ENCODE data around the gene BTF3L4.
"Not testable (repeated sequence)": the region's sequence is repeated elsewhere in the genome, so short reads cannot be mapped to it uniquely, and the experiment has no call there.

The BTF3L4 gene

GRCh38 chr1:52056163-52056936 lies at the start of gene BTF3L4:
TSS of gene BTF3L4 (plus strand) at chr1:52056295. CDS start at chr1:52059848, 3,553 bp downstream.
- Histone ChIP-seq H3K9me3 (ENCODE audit: control insufficient read depth, insufficient read depth, low read length) (no peaks in the 10 kb centered on the region), H3K9ac (ENCODE audit: low read depth, low read length) (peak within 1 kb of the TSS; percentile 94), H3K36me3 (ENCODE audit: insufficient read depth, low read length) (peaks cover 11% of the 10 kb centered on the region), H3K4me1 (ENCODE audit: insufficient read depth, low read length) (0 out of 2 replicates have a peak, but pooled peaks cover 11% of the 10 kb centered on the region)

GRCh38 chr1:52007215-52008002 lies 48.7 kb upstream of the BTF3L4 start:
- Histone ChIP-seq H3K9me3 (ENCODE audit: control insufficient read depth, insufficient read depth, low read length) (no peaks in the 10 kb centered on the region; the same call in 1 of the 2 replicates), H3K9ac (ENCODE audit: low read depth, low read length) (peak overlapping the region; percentile 49), H3K4me1 (ENCODE audit: insufficient read depth, low read length) (peaks cover 20% of the 10 kb centered on the region), H3K36me3 (ENCODE audit: insufficient read depth, low read length) (no peaks in the 10 kb centered on the region)

- H3K9ac ChIP-seq (ENCODE audit: low read depth, low read length): no peak overlapping the region; the same call in 1 of the 2 replicates
- no peaks in the 10 kb centered on the region for H3K36me3 ChIP-seq (ENCODE audit: insufficient read depth, low read length)
- no peaks in the 10 kb centered on the region; the same call in 1 of the 2 replicates for H3K9me3 ChIP-seq (ENCODE audit: control insufficient read depth, insufficient read depth, low read length)
- peaks cover 20% of the 10 kb centered on the region for H3K4me1 ChIP-seq (ENCODE audit: insufficient read depth, low read length)
These were observed 47.9 kb upstream of the BTF3L4 start for GRCh38 chr1:52008071-52008809.

- Histone ChIP-seq H3K4me1 (ENCODE audit: insufficient read depth, low read length) (no peaks in the 10 kb centered on the region), H3K9ac (ENCODE audit: low read depth, low read length) (no peak overlapping the region), H3K36me3 (ENCODE audit: insufficient read depth, low read length) (peaks cover 12% of the 10 kb centered on the region; the same call in 1 of the 2 replicates), H3K9me3 (ENCODE audit: control insufficient read depth, insufficient read depth, low read length) (no peaks in the 10 kb centered on the region)
These were observed 34.0 kb upstream of the BTF3L4 start for GRCh38 chr1:52022133-52022532.

- no peaks in the 10 kb centered on the region for H3K9me3 ChIP-seq (ENCODE audit: control insufficient read depth, insufficient read depth, low read length)
- H3K36me3 ChIP-seq (ENCODE audit: insufficient read depth, low read length): peaks cover 6% of the 10 kb centered on the region; the same call in 1 of the 2 replicates
- no peak overlapping the region for H3K9ac ChIP-seq (ENCODE audit: low read depth, low read length)
- H3K4me1 ChIP-seq (ENCODE audit: insufficient read depth, low read length): no peaks in the 10 kb centered on the region
These were observed 29.8 kb upstream of the BTF3L4 start for GRCh38 chr1:52026278-52026677.

GRCh38 chr1:52028328-52028727 lies 27.8 kb upstream of the BTF3L4 start:
- Histone ChIP-seq H3K9ac (ENCODE audit: low read depth, low read length) (no peak overlapping the region), H3K9me3 (ENCODE audit: control insufficient read depth, insufficient read depth, low read length) (no peaks in the 10 kb centered on the region), H3K4me1 (ENCODE audit: insufficient read depth, low read length) (0 out of 2 replicates have a peak, but pooled peaks cover 3% of the 10 kb centered on the region), H3K36me3 (ENCODE audit: insufficient read depth, low read length) (no peaks in the 10 kb centered on the region; the same call in 1 of the 2 replicates)

GRCh38 chr1:52028839-52029238 lies 27.3 kb upstream of the BTF3L4 start:
- not testable (repeated sequence) for H3K4me1 ChIP-seq (ENCODE audit: insufficient read depth, low read length); H3K9me3 ChIP-seq (ENCODE audit: control insufficient read depth, insufficient read depth, low read length); H3K36me3 ChIP-seq (ENCODE audit: insufficient read depth, low read length); H3K9ac ChIP-seq (ENCODE audit: low read depth, low read length)

GRCh38 chr1:52032124-52032784 lies 23.8 kb upstream of the BTF3L4 start:
- Histone ChIP-seq H3K36me3 (ENCODE audit: insufficient read depth, low read length) (peaks cover 3% of the 10 kb centered on the region; the same call in 1 of the 2 replicates), H3K4me1 (ENCODE audit: insufficient read depth, low read length) (0 out of 2 replicates have a peak, but pooled peaks cover 3% of the 10 kb centered on the region), H3K9ac (ENCODE audit: low read depth, low read length) (peak overlapping the region; percentile 88), H3K9me3 (ENCODE audit: control insufficient read depth, insufficient read depth, low read length) (no peaks in the 10 kb centered on the region)

- Histone ChIP-seq H3K9ac (ENCODE audit: low read depth, low read length) (peak overlapping the region; percentile 88), H3K4me1 (ENCODE audit: insufficient read depth, low read length) (0 out of 2 replicates have a peak, but pooled peaks cover 3% of the 10 kb centered on the region), H3K9me3 (ENCODE audit: control insufficient read depth, insufficient read depth, low read length) (no peaks in the 10 kb centered on the region), H3K36me3 (ENCODE audit: insufficient read depth, low read length) (peaks cover 5% of the 10 kb centered on the region; the same call in 1 of the 2 replicates)
These were observed 23.3 kb upstream of the BTF3L4 start for GRCh38 chr1:52032785-52033131.

GRCh38 chr1:52033190-52034049 lies 22.7 kb upstream of the BTF3L4 start, which contains the start of gene KTI12:
TSS of gene KTI12 (minus strand) at chr1:52033810. CDS start at chr1:52033761, 49 bp downstream.
- Histone ChIP-seq H3K4me1 (ENCODE audit: insufficient read depth, low read length) (0 out of 2 replicates have a peak, but pooled peaks cover 3% of the 10 kb centered on the region), H3K9me3 (ENCODE audit: control insufficient read depth, insufficient read depth, low read length) (no peaks in the 10 kb centered on the region), H3K36me3 (ENCODE audit: insufficient read depth, low read length) (peaks cover 7% of the 10 kb centered on the region; the same call in 1 of the 2 replicates), H3K9ac (ENCODE audit: low read depth, low read length) (peak within 1 kb of the TSS; percentile 88)

GRCh38 chr1:52034050-52034384 lies 22.1 kb upstream of the BTF3L4 start:
- Histone ChIP-seq H3K9me3 (ENCODE audit: control insufficient read depth, insufficient read depth, low read length) (no peaks in the 10 kb centered on the region), H3K4me1 (ENCODE audit: insufficient read depth, low read length) (0 out of 2 replicates have a peak, but pooled peaks cover 3% of the 10 kb centered on the region), H3K36me3 (ENCODE audit: insufficient read depth, low read length) (peaks cover 7% of the 10 kb centered on the region; the same call in 1 of the 2 replicates), H3K9ac (ENCODE audit: low read depth, low read length) (peak overlapping the region; percentile 88; the same call in 1 of the 2 replicates)

GRCh38 chr1:52037402-52037814 lies 18.7 kb upstream of the BTF3L4 start:
- H3K4me1 ChIP-seq (ENCODE audit: insufficient read depth, low read length): no peaks in the 10 kb centered on the region
- no peaks in the 10 kb centered on the region for H3K9me3 ChIP-seq (ENCODE audit: control insufficient read depth, insufficient read depth, low read length)
- no peak overlapping the region for H3K9ac ChIP-seq (ENCODE audit: low read depth, low read length)
- peaks cover 11% of the 10 kb centered on the region; the same call in 1 of the 2 replicates for H3K36me3 ChIP-seq (ENCODE audit: insufficient read depth, low read length)

- Histone ChIP-seq H3K9ac (ENCODE audit: low read depth, low read length) (no peak overlapping the region), H3K9me3 (ENCODE audit: control insufficient read depth, insufficient read depth, low read length) (no peaks in the 10 kb centered on the region), H3K36me3 (ENCODE audit: insufficient read depth, low read length) (peaks cover 11% of the 10 kb centered on the region; the same call in 1 of the 2 replicates), H3K4me1 (ENCODE audit: insufficient read depth, low read length) (no peaks in the 10 kb centered on the region)
These were observed 18.2 kb upstream of the BTF3L4 start for GRCh38 chr1:52037909-52038308.

Measured in ES-I3 (cell line).